ENCODE measurements around the gene SLC35D2.

GRCh38 chr9:96304230-96304629, 79.3 kb downstream of the SLC35D2 start:
- TF ChIP-seq, protein P1, sequence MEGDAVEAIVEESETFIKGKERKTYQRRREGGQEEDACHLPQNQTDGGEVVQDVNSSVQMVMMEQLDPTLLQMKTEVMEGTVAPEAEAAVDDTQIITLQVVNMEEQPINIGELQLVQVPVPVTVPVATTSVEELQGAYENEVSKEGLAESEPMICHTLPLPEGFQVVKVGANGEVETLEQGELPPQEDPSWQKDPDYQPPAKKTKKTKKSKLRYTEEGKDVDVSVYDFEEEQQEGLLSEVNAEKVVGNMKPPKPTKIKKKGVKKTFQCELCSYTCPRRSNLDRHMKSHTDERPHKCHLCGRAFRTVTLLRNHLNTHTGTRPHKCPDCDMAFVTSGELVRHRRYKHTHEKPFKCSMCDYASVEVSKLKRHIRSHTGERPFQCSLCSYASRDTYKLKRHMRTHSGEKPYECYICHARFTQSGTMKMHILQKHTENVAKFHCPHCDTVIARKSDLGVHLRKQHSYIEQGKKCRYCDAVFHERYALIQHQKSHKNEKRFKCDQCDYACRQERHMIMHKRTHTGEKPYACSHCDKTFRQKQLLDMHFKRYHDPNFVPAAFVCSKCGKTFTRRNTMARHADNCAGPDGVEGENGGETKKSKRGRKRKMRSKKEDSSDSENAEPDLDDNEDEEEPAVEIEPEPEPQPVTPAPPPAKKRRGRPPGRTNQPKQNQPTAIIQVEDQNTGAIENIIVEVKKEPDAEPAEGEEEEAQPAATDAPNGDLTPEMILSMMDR (IDR thresholded peaks at IDR 0.05) = no peak
- TF ChIP-seq POLR2A (IDR thresholded peaks at IDR 0.05) = no peak

Data from heart left ventricle (tissue), 13 donors.